ENCODE data around the gene ECE1.

- no peak for TF ChIP-seq CTCF (conservative IDR thresholded peaks at IDR 0.05 in 1 of 2, IDR thresholded peaks at IDR 0.05 in 1 of 2; ENCODE audit: low read depth in 1 of 2, low read length in 2 of 2)
- TF ChIP-seq EZH2 (IDR thresholded peaks at IDR 0.05; ENCODE audit: low read length, missing control alignments): no peak
Observed at GRCh38 chr1:21260405-21261125, 29.7 kb downstream of the ECE1 start.
